GM12878 (cell line): ENCODE results near the gene SLCO4A1. TPM values are rescaled to one million over a fixed set of nuclear protein-coding genes. Genes with fewer than 3 reads are reported as not detected.

Experiments used
- ATAC-seq: fragments of 200-7000 bp; cut with Tn5 transposase; 3 replicates; pipeline ENCODE4 v1.9.1; 2020; ENCODE audit warnings: mild to moderate bottlenecking, moderate library complexity
- BruUV-seq: library from RNA; stranded (reverse); fragments of 400-500 nt; replicated peaks from 2 replicates; lab custom pipeline; 2021; lab: Mats Ljungman, UMichigan
- CTCF ChIA-PET: fragments of 300-600 bp; sonication (Branson Sonifier 250); formaldehyde crosslinking; extraction: SDS; loops from one replicate; lab custom pipeline; 2021; ENCODE audit warnings: inconsistent platforms; lab: Yijun Ruan, JAX
- POLR2A ChIA-PET: fragments of 350-600 bp; formaldehyde crosslinking; extraction: SDS; loops from one replicate; lab custom pipeline; 2021; ENCODE audit warnings: inconsistent platforms; lab: Charles Lee
- RAD21 ChIA-PET: fragments of 300-600 bp; sonication (Branson Sonifier 250); formaldehyde crosslinking; loops from one replicate; lab custom pipeline; 2023; ENCODE audit warnings: antibody characterized with exemption; ENCODE audit not compliant: unreplicated experiment; lab: Charles Lee
- SMC1A ChIA-PET: fragments of 300-600 bp; sonication (Branson Sonifier 250); formaldehyde crosslinking; loops from one replicate; lab custom pipeline; 2023; ENCODE audit not compliant: unreplicated experiment, uncharacterized antibody; lab: Charles Lee
- DNase-seq: peaks from one replicate; pipeline ENCODE4 v3.0.0-alpha.2; 2011; ENCODE audit warnings: low read depth, low spot score
- FAIRE-seq: peaks from 3 replicates; lab custom pipeline; 2011; peaks lifted over from hg19 to GRCh38; lab: Jason Lieb, UNC
- H2AFZ ChIP-seq: 2 replicates; pipeline ENCODE4 v1.6.0; 2011; ENCODE audit warnings: low read depth, low read length, control low read depth; ENCODE audit not compliant: control insufficient read depth
- H3K27ac ChIP-seq: 2 replicates; pipeline ENCODE4 v1.5.1; 2011; ENCODE audit warnings: control low read depth; ENCODE audit not compliant: control insufficient read depth, insufficient read depth
- H3K27me3 ChIP-seq, 2 experiments: replicated peaks in 1 of 2; 2 replicates each; pipeline versions ENCODE4 v1.6.0 to v1.6.1; 2011; ENCODE audit warnings: low read length in 1 of 2; ENCODE audit not compliant: control insufficient read depth in 2 of 2, insufficient read depth in 2 of 2
- H3K36me3 ChIP-seq, 2 experiments: 2 replicates each; pipeline ENCODE4 v1.5.1; 2011; ENCODE audit warnings: low read length in 1 of 2; ENCODE audit not compliant: control insufficient read depth in 2 of 2, insufficient read depth in 2 of 2
- H3K4me1 ChIP-seq: 2 replicates; pipeline ENCODE4 v1.6.1; 2011; ENCODE audit warnings: mild to moderate bottlenecking, low read length, moderate library complexity, mixed read lengths; ENCODE audit not compliant: control insufficient read depth, insufficient read depth
- H3K4me2 ChIP-seq: 2 replicates; pipeline ENCODE4 v1.6.0; 2011; ENCODE audit warnings: control low read depth; ENCODE audit not compliant: control insufficient read depth, insufficient read depth
- H3K4me3 ChIP-seq: fragments of 200-600 bp; sonication (generic); 2 replicates; pipeline ENCODE4 v1.5.1; 2016
- H3K79me2 ChIP-seq: 2 replicates; pipeline ENCODE4 v1.6.0; 2011; ENCODE audit warnings: low read length; ENCODE audit not compliant: control insufficient read depth, insufficient read depth
- H3K9ac ChIP-seq: 2 replicates; pipeline ENCODE4 v1.8.0; 2011; ENCODE audit warnings: low read length, control low read depth, mixed read lengths; ENCODE audit not compliant: control insufficient read depth, insufficient read depth
- H3K9me3 ChIP-seq: replicated peaks from 3 replicates; pipeline ENCODE4 v1.5.1; 2011; ENCODE audit warnings: mild to moderate bottlenecking, low read length; ENCODE audit not compliant: control insufficient read depth, insufficient read depth
- H4K20me1 ChIP-seq: 2 replicates; pipeline ENCODE4 v1.6.0; 2011; ENCODE audit not compliant: control insufficient read depth, insufficient read depth
- CBFB ChIP-seq: IDR thresholded peaks from 2 replicates; pipeline ENCODE4 v1.6.1; 2016; ENCODE audit warnings: antibody characterized with exemption, low read depth
- HDAC2 ChIP-seq: fragments of 200-600 bp; sonication (generic); IDR thresholded peaks from 2 replicates; pipeline ENCODE4 v1.6.1; 2017
- IKZF1 ChIP-seq: fragments of 450-650 bp; conservative IDR thresholded peaks from 2 replicates; pipeline ENCODE4 v1.6.1; 2017; ENCODE audit warnings: antibody characterized with exemption, mild to moderate bottlenecking
- MEF2B ChIP-seq: fragments of 450-650 bp; IDR thresholded peaks from 2 replicates; pipeline ENCODE4 v1.6.1; 2018; ENCODE audit warnings: mild to moderate bottlenecking, moderate library complexity; ENCODE audit not compliant: partially characterized antibody, poor library complexity, severe bottlenecking
- MXI1 ChIP-seq: fragments of 150-350 bp; IDR thresholded peaks from 2 replicates; pipeline ENCODE4 v1.6.1; 2011; ENCODE audit warnings: low read depth, mild to moderate bottlenecking, inconsistent platforms, low read length, improper control_type of control experiment
- NFYB ChIP-seq: IDR thresholded peaks from 2 replicates; pipeline ENCODE4 v1.6.1; 2011; ENCODE audit warnings: low read depth, mild to moderate bottlenecking, low read length, improper control_type of control experiment, moderate library complexity; ENCODE audit not compliant: insufficient read depth
- NRF1 ChIP-seq: conservative IDR thresholded peaks from 2 replicates; pipeline ENCODE4 v1.6.1; 2011; ENCODE audit warnings: mild to moderate bottlenecking, low read depth, low read length, improper control_type of control experiment
- RAD51 ChIP-seq: fragments of 450-650 bp; IDR thresholded peaks from 2 replicates; pipeline ENCODE4 v1.6.1; 2016; ENCODE audit warnings: moderate library complexity, mild to moderate bottlenecking, inconsistent platforms
- SMAD5 ChIP-seq: IDR thresholded peaks from 2 replicates; pipeline ENCODE4 v1.6.1; 2016; ENCODE audit warnings: antibody characterized with exemption, low read depth
- ZNF384 ChIP-seq: IDR thresholded peaks from 2 replicates; pipeline ENCODE4 v1.6.1; 2012; ENCODE audit warnings: low read depth, mild to moderate bottlenecking, low read length, improper control_type of control experiment, borderline replicate concordance
- ZSCAN29 ChIP-seq: fragments of 450-650 bp; IDR thresholded peaks from 2 replicates; pipeline ENCODE4 v1.6.1; 2017; ENCODE audit warnings: mild to moderate bottlenecking, moderate library complexity
- whole genome bisulfite sequencing: methylation state at CpG from one replicate; pipeline ENCODE4 v1.1.6; 2016; ENCODE audit warnings: low lambda C conversion rate; ENCODE audit not compliant: insufficient replicate concordance, insufficient coverage; ENCODE audit errors: missing lambda C conversion rate; 5-methylcytosine and 5-hydroxymethylcytosine counted together
- in situ Hi-C: fragments of 300-500 bp; cut with MboI; formaldehyde crosslinking; loops from 9 replicates; pipeline ENCODE4 v1.14.3; 2018; ENCODE audit warnings: mixed read lengths
- intact Hi-C: fragments of 100-400 bp; cut with micrococcal nuclease; formaldehyde crosslinking; loops from one replicate; pipeline ENCODE4 v1.14.2; 2022; ENCODE audit not compliant: unreplicated experiment
- polyA plus RNA-seq, 11 experiments: library from polyadenylated mRNA; depleted of rRNA in 4 of 11; unstranded in 6 of 11; stranded (reverse) in 5 of 11; fragments of >200 nt; fragmentation: Nextera tagmentation in 4 of 11; fragmentation: Illumina TruSeq in 1 of 11; extraction: Ambion mirVana in 4 of 11; extraction: Trizol in 1 of 11; gene quantifications; 1 replicate in 1 of 11; 2 replicates in 10 of 11; pipeline versions ENCODE4 v1.2.1 to v1.2.3, GENCODE V29; 2011 to 2016; ENCODE audit warnings: inconsistent platforms in 2 of 11, missing spikeins in 2 of 11, low read depth in 1 of 11
- total RNA-seq, 4 experiments: library from RNA; depleted of rRNA in 3 of 4; stranded (reverse); fragments of >200 nt in 3 of 4; fragmentation: Illumina TruSeq in 1 of 4; extraction: Trizol in 1 of 4; gene quantifications; 2 replicates each; pipeline versions ENCODE4 v1.2.1 to v1.2.3, GENCODE V29; 2013 to 2021
- TF ChIP-seq, protein P1 (sequence below): IDR thresholded peaks from 2 replicates; pipeline ENCODE4 v1.6.1; 2012; ENCODE audit warnings: low read depth, low read length, improper control_type of control experiment
- TF ChIP-seq, protein P2 (sequence below): fragments of 450-650 bp; formaldehyde crosslinking; IDR thresholded peaks from 2 replicates; pipeline ENCODE4 v1.5.0; 2022; ENCODE audit warnings: mild to moderate bottlenecking, missing genetic modification characterization
- TF ChIP-seq, protein P3 (sequence below): fragments of 150-350 bp; IDR thresholded peaks from 2 replicates; pipeline ENCODE4 v1.6.1; 2016; ENCODE audit warnings: low read depth, low read length

The SLCO4A1 gene
- total and polyA plus RNA-seq, 10 of the 15 experiments (the other 5 are each of a cell fraction or from before 2014, with no cell fraction given) = 2.1 to 30.7 (median 12.0) TPM

DNA sequence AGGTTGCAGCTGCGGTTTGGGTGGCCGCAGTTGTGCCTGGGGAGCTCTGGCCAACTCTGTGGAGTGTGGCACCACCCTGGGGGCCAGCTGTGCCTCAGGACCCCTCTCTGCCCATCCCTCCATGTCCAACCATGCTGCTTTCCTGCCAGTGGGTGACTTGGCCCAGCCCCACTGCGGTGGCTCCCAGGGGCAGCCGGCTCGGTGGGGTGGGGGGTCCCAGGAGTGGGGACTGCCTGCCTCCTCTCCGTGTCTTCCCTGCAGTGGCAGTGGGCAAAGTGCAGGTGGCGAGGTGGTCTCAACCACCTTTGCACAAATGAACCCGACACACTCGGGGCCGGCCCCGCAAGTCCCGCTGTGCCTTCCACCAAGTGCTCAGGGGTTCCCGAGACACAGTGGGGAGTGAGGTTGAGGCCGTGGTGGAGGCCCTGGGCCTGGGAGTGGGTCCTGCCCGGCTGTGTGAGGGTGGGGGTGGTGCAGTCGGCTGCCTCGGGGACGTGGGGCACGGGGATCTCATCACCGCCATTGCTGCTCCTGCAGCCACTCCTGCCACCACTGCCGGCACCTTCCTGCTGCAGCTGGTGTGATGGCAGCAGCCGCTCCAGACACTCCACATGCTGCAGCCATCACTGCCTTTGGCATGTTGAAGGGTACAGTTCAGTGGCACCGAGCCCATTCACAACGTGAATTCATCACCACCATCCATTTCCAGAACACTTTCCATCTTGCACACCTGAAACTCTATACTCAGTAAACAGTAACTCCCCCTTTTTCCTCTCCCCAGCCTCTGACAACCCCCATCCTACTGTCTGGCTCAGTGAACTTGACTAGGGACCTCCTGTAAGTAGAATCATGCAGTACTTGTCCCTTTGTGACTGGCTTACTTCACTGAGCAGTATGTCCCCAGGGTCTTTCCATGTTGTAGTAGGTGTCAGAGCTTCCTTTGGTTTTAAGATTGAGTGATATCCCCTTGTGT lies 10.7 kb upstream of the SLCO4A1 start:
- Histone ChIP-seq H2AFZ (no peak overlapping the region), H3K9me3 (no peaks in the 10 kb centered on the region), H3K36me3 (no peaks in the 10 kb centered on the region), H3K4me2 (no peak overlapping the region), H3K27me3 (peaks cover 0 to 4% of the 10 kb centered on the region in 2 experiments; a peak in 2 of 4 replicates), H3K4me1 (peaks cover 13% of the 10 kb centered on the region), H3K27ac (no peak overlapping the region), H4K20me1 (no peaks in the 10 kb centered on the region), H3K9ac (no peak overlapping the region), H3K79me2 (no peaks in the 10 kb centered on the region), H3K4me3 (no peak overlapping the region)
- intact Hi-C loops = no loop called here
- FAIRE-seq (no peak), DNase-seq (no peak), ATAC-seq (no peak)
- CTCF ChIA-PET = interaction anchor here (0.6 kb wide), 1 partner anchor 11 kb away, joined by 3 read pairs; the partner anchor contains the start of gene SLCO4A1
- RAD21 ChIA-PET = no interaction called here
- POLR2A ChIA-PET = no interaction called here
- SMC1A ChIA-PET = no interaction called here
- WGBS = 60% methylated on average over 24 of the region's 24 CpGs
- TF ChIP-seq MEF2B (no peak), MXI1 (no peak), ZSCAN29 (no peak), IKZF1 (no peak), NRF1 (no peak), NFYB (no peak), RAD51 (no peak), ZNF384 (no peak), SMAD5 (no peak), CBFB (no peak), HDAC2 (no peak)
- TF ChIP-seq, protein P1, sequence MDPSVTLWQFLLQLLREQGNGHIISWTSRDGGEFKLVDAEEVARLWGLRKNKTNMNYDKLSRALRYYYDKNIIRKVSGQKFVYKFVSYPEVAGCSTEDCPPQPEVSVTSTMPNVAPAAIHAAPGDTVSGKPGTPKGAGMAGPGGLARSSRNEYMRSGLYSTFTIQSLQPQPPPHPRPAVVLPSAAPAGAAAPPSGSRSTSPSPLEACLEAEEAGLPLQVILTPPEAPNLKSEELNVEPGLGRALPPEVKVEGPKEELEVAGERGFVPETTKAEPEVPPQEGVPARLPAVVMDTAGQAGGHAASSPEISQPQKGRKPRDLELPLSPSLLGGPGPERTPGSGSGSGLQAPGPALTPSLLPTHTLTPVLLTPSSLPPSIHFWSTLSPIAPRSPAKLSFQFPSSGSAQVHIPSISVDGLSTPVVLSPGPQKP = no peak
- TF ChIP-seq, protein P2, sequence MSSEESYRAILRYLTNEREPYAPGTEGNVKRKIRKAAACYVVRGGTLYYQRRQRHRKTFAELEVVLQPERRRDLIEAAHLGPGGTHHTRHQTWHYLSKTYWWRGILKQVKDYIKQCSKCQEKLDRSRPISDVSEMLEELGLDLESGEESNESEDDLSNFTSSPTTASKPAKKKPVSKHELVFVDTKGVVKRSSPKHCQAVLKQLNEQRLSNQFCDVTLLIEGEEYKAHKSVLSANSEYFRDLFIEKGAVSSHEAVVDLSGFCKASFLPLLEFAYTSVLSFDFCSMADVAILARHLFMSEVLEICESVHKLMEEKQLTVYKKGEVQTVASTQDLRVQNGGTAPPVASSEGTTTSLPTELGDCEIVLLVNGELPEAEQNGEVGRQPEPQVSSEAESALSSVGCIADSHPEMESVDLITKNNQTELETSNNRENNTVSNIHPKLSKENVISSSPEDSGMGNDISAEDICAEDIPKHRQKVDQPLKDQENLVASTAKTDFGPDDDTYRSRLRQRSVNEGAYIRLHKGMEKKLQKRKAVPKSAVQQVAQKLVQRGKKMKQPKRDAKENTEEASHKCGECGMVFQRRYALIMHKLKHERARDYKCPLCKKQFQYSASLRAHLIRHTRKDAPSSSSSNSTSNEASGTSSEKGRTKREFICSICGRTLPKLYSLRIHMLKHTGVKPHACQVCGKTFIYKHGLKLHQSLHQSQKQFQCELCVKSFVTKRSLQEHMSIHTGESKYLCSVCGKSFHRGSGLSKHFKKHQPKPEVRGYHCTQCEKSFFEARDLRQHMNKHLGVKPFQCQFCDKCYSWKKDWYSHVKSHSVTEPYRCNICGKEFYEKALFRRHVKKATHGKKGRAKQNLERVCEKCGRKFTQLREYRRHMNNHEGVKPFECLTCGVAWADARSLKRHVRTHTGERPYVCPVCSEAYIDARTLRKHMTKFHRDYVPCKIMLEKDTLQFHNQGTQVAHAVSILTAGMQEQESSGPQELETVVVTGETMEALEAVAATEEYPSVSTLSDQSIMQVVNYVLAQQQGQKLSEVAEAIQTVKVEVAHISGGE = no peak
- TF ChIP-seq, protein P3, sequence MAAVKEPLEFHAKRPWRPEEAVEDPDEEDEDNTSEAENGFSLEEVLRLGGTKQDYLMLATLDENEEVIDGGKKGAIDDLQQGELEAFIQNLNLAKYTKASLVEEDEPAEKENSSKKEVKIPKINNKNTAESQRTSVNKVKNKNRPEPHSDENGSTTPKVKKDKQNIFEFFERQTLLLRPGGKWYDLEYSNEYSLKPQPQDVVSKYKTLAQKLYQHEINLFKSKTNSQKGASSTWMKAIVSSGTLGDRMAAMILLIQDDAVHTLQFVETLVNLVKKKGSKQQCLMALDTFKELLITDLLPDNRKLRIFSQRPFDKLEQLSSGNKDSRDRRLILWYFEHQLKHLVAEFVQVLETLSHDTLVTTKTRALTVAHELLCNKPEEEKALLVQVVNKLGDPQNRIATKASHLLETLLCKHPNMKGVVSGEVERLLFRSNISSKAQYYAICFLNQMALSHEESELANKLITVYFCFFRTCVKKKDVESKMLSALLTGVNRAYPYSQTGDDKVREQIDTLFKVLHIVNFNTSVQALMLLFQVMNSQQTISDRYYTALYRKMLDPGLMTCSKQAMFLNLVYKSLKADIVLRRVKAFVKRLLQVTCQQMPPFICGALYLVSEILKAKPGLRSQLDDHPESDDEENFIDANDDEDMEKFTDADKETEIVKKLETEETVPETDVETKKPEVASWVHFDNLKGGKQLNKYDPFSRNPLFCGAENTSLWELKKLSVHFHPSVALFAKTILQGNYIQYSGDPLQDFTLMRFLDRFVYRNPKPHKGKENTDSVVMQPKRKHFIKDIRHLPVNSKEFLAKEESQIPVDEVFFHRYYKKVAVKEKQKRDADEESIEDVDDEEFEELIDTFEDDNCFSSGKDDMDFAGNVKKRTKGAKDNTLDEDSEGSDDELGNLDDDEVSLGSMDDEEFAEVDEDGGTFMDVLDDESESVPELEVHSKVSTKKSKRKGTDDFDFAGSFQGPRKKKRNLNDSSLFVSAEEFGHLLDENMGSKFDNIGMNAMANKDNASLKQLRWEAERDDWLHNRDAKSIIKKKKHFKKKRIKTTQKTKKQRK = no peak
- BruUV-seq = no TSS peak
- in situ Hi-C loops = no loop called here
